ENCODE data around the gene PLCG2.
"Not testable (repeated sequence)": the region's sequence is repeated elsewhere in the genome, so short reads cannot be mapped to it uniquely, and the experiment has no call there.

The PLCG2 gene

DNA sequence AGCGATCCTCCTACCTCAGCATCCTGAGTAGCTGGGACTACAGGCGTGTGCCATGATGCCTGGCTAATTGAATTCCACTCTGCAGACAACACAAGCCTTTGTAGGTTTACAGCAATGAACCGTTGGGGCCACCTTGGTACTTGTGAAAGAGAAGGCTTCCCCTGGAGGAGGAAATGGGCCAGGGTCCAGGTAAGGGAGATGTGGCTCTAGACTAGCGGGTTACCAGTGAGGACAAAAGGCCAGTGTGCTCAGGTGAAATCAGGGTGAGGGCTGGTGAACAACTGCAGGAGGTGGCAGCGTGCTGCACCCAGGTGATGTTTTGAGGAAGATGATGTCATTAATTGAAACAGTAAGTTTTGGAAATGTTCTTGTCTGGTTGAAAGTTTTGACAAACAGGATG lies 225.5 kb downstream of the PLCG2 start:
- DNase-seq (ENCODE audit: low read depth) = no peak

- DNase-seq (ENCODE audit: low read depth) = no peak
These were observed 226.1 kb downstream of the PLCG2 start for GRCh38 chr16:82005027-82005830.

DNA sequence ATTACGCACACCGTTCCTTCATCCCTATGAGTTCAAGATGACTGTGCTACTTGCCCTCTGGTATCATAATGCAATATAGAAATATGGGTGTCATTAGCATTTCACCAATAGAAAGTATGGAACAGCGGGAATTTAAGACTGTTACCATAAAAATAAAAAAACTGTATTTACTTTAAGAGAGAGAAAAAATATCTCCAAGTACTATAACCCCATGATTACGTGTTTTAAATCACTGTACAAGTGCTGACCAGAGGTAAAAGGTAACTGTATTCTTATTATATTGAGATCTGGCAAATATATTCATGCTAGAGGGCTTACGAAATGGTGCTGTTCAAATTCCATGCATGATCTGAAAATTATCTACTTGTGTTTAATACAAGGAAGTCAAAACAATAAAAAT lies 226.9 kb downstream of the PLCG2 start:
- no peak for DNase-seq (ENCODE audit: low read depth)

DNA sequence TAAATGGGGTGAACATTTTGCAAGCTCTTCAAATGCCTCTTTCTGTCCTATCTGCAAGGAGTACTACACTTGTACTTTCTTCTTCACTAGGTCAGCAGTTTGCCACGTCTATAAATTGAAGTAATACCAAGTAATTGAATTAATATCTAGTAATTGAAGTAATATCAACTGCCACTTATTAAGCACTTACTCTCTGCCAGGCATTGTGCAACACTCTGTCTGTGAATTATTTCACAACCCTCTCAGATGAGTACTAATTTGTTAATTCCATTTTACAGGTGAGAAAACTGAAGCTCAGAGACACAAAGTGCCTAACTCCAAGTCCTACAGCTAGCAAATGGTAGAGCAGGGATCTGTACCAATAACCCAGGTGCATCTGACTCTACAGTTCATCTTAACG lies 228.1 kb downstream of the PLCG2 start:
- no peak for DNase-seq (ENCODE audit: low read depth)

DNA sequence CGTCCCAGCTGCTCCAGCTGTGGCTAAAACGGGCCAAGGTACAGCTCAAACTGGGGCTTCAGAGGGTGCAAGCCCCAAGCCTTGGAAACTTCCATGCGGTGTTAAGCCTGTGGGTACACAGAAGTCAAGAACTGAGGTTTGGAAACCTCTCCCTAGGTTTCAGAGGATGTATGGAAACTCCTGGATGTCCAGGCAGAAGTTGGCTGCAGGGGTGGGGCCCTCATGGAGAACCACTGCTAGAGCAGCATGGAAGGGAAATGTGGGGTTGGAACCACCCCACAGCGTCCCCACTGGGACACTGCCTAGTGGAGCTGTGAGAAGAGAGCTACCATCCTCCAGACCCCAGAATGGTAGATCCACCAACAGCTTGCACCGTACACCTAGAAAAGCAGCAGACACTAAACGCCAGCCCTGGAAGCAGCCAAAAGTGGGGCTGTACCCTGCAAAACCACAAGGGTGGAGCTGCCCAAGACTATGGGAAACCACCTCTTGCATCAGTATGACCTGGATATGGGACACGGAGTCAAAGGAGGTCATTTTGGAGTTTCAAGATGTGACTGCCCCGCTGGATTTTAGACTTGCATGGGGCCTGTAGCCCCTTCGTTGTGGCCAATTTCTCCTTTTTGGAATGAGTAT lies 230.0 kb downstream of the PLCG2 start:
- DNase-seq (ENCODE audit: low read depth) = no peak

DNA sequence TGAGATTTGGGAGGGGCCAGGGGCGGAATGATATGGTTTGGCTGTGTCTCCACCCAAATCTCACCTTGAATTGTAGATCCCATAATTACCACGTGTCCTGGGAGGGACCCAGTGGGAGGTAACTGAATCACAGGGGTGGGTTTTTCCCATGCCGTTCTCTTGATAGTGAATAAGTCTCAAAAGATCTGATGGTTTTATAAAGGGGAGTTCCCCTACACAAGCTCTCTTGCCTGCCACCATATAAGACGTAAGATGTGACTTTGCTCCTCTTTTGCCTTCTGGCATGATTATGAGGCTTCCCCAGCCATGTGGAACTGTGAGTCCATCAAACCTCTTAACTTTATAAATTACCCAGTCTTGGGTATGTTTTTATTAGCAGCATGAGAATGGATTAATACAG lies 230.7 kb downstream of the PLCG2 start:
- DNase-seq (ENCODE audit: low read depth) = not testable (repeated sequence)

GRCh38 chr16:82010649-82011048 lies 231.6 kb downstream of the PLCG2 start:
- no peak for DNase-seq (ENCODE audit: low read depth)

DNA sequence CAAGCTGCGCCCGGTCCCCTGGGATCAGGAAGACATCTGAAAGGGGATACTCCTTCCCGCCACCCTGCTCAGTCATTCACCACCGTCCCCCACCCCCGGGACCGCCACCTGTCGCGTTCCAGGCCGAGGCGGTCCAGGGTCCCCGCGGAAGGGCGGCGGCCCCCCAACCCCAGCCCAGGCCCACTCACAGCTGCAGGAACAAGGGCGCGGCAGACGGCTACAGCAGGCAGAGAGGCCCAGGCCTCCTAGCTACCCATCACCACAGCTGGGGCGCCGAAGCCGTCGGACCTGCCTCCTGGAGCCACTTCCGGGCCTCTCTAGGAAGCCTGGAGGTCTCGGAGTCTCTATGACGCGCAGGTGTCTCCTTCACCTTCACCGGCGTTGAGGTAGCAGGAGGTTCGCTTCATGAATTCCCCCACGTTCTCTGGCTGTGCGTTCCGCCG lies 232.1 kb downstream of the PLCG2 start, which contains the start of gene SDR42E1:
Gene SDR42E1 (minus strand): TSS at position 272 of the 443 bp plus-strand sequence. CDS start 10,612 bp downstream, outside the sequence.
- no peak for DNase-seq (ENCODE audit: low read depth)

All from fibroblast of gingiva (primary cell).